Suprapubic skin (tissue), 3 donors: Measurements from ENCODE around the gene DNAI7.

Source experiments
- EP300 ChIP-seq: sonication (generic); formaldehyde crosslinking; IDR thresholded peaks from one replicate; pipeline ENCODE4 v1.6.1; 2017; ENCODE audit warnings: antibody characterized with exemption
- TF ChIP-seq, protein P1 (sequence below), 2 donors: fragments of 200-600 bp in 1 of 2; fragments of 450-650 bp in 1 of 2; sonication (generic) in 1 of 2; IDR thresholded peaks; one replicate each; pipeline ENCODE4 v1.5.1; 2016 to 2019; ENCODE audit warnings: antibody characterized with exemption in 2 of 2, mild to moderate bottlenecking in 1 of 2, moderate library complexity in 1 of 2

DNA sequence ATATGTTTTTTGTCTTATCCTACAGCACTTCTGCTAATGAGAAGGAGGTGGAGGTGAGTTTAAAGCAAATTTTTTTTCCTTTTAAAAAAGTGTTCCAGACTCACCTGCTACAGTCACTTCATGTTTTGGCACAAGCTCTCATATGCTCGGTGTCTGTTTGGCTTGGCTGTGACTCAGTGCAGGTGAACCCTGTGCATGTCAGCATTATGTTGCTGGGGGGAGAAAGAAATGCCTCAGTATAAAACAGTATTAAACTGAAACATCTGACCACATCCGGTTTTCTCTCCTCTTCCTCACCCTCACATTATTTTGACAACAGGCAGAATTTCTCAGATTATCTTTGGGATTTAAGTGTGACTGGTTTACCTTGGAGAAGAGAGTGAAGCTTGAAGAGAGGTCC lies 105.2 kb downstream of the DNAI7 start:
- TF ChIP-seq, protein P1, sequence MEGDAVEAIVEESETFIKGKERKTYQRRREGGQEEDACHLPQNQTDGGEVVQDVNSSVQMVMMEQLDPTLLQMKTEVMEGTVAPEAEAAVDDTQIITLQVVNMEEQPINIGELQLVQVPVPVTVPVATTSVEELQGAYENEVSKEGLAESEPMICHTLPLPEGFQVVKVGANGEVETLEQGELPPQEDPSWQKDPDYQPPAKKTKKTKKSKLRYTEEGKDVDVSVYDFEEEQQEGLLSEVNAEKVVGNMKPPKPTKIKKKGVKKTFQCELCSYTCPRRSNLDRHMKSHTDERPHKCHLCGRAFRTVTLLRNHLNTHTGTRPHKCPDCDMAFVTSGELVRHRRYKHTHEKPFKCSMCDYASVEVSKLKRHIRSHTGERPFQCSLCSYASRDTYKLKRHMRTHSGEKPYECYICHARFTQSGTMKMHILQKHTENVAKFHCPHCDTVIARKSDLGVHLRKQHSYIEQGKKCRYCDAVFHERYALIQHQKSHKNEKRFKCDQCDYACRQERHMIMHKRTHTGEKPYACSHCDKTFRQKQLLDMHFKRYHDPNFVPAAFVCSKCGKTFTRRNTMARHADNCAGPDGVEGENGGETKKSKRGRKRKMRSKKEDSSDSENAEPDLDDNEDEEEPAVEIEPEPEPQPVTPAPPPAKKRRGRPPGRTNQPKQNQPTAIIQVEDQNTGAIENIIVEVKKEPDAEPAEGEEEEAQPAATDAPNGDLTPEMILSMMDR (IDR thresholded peaks at IDR 0.05), result no peak
- no peak for TF ChIP-seq EP300
